Stimulated activated CD8-positive, alpha-beta memory T cell treated with anti-CD3 and anti-CD28 coated beads, Interleukin-15, amount 100 ng/mL, for 24 hours (primary cell): ENCODE results near the gene VPS13D.

Source experiments
- DNase-seq: peaks from one replicate; pipeline ENCODE4 v3.0.0-alpha.2; 2020; ENCODE audit warnings: low read depth

Gene VPS13D

DNA sequence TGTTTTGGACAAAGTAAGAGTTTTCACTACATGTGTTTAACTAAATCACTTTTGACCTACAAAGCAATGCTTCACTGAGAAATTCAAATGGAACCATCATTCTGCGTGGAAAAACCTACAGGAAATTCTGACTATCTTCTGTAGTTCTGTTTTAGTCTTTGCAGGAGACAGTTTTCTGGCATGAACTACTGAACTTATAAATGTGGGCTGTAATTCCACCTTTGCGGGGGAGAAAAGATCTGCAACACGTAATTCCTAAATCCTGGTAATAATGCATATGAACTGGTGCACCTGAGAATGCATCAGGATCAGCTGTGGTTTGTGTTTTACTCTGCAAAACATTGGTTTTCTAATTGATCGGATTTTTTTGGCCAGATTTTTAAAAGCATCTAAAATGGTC, 106.0 kb downstream of the VPS13D start:
- no peak for DNase-seq

DNA sequence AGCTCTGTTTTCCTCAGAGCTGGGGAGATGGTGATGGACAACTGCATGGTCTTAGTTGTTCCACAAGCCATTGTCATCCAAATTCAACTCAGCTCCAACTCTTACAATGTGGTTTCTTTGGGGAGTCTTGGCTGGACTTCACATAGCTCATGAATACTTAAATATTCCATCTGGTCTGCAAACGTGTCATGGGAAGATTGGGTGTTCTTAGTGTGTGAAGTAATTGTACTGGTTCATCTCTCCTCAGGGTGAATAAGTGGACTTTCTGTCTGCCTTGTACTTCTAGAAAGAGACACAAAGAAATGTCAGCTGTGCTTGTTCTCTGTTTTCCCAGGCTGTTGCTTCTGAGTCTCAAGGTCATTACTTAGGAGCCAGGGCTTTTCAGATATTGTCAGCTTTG, 106.6 kb downstream of the VPS13D start:
- DNase-seq = no peak

DNA sequence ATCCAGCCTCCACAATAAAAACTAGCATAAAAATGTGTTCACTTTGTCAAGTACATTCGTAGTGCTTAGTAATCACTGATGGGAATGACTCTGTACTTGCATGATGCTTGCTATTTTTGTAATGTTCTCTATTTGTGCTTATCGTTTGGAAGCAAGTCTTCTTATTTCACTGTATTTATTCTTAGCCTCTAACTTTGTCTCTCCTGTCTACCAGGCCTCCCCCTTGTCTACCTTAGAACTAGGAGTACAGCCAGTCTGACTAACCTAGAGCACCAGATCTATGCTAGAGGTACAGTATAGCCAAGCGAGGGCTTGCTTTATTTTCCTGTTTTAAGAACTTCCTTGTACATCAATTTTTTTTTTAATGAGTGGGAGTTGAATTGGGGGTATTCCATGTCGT, 108.2 kb downstream of the VPS13D start:
- no peak for DNase-seq

DNA sequence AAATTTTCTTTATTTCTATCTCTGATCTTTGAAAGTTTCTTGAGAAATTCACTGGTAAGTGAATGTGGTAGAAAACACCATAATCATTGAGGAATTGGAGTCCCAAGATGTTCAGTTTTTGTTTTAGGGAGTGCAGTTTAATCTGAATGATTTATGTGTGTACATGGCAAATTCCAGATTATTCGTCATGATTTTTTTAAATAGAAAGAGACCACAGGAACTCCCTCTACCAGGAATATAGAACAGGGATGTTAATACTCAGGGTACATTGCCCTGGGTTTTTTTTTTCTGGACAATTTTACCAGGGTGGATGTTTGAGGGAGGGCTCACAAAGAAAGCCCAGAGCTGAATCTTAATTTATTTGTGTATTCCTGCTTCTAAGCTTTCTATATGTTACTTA, 109.0 kb downstream of the VPS13D start:
- DNase-seq = no peak

DNA sequence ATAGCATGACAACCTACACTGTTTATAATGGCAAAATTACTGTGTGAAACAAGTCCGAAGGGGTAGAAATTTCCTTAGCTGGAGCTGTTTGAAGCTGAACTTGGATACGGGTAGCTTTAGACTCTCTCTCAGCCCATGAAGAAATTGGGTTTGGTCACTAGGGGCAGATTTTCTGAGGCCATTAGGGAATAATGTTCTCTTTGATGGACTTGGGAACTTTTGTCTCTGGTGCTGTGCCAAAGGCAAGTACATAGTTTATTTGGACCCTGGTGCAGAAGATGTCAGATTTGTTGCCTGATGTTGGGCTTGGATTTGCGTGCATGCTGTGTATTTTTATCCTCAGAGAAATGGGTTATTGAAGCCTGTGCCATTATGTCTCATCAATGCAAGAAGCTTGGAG, 109.6 kb downstream of the VPS13D start:
- no peak for DNase-seq

DNA sequence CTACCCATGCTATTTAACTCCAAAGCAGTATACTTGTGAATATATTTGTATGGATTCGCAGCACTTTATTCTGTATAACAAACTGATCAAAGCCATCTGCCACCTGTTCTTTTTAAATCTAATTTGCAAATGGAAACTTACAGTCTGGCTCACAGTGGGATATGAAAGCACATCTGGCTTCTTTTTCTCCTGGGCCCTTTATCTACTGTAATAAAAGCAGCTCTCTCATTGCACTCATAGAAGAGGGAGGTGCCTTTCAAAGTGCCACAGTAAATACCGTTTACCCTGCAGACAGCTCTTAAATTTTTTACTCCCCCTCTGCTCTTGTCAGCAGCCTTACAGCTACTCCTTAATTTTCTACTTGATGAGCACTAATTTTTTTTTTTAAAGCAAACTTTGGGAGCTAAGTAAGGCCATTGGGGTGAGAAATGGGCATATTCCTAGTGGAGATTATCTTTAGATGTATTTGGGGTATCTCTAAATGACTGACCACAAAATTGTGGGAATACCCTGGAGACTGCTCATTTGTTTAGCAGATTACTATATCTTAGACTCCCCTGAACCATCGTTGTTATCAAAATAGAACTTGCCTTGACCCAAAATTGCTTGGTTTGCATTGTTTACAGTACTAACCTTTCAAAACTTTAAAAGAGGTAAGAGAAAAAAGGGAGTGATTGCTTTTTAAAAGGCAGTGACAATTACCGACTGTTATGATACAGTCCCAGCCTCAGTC, 110.1 kb downstream of the VPS13D start:
- no peak for DNase-seq

DNA sequence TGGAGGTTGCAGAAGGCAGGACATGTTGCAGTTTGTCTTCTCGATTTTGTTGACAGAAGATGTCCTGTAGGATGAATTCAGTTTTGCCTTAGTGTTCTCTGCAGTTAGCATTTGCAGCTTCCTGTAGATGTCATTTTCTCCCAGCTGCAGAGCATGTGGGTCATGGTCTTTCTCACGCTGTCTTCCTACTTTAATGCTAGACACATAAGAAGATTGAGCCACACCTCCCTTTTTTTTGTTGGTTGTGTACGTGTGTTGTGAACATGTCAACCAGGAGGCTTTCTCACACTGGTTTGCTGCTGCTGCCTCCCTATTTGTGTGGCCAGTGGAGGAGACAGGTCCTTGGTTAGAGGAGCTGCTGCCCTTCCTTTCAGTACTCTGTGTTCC, 110.7 kb downstream of the VPS13D start:
- DNase-seq = no peak

DNA sequence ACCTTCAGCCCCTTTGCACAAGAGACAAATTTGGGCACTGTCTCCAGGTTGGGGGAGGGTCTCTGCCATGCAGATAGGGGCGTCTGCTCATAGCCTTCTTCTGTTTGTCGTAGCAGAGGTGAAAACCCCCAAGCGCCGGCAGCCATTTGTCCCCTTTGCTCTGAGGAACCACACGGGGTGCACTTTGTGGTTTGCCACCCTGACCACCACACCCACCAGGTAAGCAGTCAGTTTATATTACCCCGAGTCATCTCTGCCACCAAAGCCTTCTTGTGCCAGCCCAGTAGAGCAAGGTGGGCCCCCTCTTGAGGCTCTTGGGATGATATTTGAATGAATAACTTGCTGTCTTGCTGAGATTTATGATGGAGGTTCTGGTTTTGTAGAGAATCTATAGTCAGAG, 111.8 kb downstream of the VPS13D start:
- DNase-seq = no peak

DNA sequence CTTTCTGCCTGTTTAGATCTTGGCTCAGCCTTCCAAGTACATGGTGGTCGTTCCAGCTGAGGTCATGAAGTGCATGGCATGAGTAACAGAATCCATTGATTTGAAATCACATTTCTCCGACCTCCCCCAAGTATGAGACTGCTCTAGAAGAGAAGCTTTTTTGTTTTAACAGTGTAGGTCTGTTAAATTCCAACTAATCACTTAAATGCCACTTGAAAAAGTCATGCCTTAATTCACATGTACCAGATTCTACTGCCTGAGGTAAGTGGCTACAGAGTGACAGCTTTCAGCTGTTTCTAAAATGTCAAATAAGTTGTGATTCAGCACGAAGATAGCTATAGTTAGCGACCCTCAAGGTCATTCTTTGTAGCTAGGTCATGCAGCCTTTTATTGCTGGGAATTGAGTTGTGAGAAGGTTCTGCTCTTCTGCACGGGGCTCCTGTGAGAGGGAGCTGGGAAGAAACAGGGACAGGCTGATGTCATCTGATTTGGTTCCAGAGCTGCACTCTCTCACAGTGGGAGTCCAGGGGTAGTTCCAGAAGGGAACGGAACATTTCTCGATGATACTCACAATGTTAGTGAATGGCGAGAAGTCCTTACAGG, 112.7 kb downstream of the VPS13D start:
- no peak for DNase-seq

DNA sequence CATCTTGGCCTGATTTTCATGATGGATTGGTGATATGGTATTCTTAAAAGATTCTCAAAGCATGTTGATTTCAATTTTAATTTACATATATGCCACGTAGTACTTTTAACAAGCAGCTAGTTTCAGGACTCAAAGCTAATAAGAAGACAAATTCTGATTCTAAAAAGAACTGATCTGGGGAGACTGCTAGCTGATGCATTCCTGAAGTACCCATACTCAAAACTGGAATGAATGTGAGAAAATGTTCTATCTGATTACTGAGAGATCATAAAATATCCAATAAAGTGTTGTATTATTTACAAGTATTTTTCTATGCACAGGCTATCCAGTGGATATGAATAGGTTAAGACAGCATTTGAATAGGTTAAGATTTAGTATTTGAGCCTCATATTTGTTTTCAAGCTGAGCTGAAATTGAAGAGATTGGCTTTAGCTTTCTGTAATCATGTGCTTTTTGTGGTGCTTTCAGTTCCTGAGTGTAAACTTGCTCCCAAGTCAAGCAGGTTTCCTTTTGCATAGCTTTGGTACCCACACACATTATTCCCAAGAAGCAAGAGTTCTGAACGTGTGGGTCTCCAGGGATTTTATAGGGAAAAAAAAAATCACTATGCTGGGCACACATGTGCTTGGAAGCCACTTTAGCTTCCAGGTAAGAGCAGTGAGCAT, 114.1 kb downstream of the VPS13D start:
- no peak for DNase-seq

DNA sequence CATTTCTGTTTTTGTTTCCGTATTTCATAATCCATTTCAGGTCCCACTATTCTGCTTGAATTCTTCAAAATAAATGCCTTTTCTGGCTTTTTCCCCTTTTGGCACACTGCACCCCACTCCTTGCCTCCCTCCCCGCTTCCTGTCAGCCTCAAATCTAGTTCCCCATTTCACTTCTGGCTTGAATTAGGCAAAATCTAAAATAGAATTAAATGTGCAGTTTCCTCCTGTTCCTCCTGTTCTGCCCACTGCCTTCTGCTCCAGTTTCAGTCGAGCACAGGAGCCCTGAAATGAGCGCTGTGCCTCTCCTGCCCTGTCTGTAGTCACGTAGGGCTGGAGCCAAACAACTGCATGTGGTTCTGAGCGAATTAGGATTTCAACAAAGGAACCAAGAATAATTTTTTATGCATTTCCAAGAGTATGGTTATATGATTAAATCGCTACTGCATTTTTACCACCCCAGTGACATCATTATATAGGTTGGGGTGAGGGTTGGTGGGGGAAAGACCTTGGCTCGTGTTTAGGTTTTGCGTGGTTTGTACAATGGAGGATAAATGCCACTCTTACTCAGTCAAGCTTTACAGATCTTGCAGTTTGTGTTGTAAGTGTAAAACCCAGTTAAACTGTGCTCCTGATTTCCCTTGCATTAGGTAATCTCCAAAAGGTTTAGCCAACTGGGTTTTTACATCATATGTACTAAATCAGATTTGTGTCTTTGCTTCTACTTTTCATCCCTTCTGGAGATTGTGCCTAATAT, 114.9 kb downstream of the VPS13D start:
- DNase-seq = no peak

DNA sequence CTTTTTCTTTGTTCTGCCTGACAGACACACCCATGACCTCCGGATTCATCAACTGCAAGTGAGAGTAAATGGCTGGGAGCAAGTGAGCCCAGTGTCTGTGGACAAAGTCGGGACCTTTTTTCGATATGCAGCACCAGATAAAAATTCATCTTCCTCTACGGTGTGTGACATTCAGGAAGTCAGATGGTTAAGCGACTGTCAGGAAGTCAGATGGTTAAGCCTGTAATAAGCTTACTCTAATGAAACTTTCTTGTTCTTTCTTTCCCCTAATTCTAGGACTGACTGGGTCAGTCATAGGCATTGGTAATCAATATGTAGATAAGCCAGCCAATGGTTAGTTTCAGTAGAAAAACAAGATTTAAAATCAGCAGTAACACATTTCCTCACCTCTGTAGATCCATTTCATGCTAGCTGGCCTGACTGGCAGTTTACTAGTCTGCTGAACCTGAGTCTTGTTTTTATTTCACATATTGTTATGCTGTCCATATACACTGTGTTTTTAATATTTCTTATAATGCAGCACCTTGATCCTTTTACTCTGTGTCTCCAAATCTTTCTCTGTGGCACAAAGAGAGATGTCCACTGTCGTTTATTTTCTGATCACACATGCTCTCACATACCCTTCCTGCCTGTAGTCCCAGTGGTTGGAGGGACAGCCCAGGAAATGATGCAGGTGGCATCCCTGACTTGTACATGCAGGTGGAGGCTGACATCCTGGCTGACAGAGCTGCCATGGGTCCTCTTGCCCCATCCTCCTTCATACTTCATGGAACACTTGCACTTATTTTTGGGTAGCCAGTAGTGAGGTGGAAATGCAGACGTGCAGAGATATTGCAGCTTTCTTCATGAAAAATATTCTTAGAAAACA, 115.8 kb downstream of the VPS13D start:
- no peak for DNase-seq

DNA sequence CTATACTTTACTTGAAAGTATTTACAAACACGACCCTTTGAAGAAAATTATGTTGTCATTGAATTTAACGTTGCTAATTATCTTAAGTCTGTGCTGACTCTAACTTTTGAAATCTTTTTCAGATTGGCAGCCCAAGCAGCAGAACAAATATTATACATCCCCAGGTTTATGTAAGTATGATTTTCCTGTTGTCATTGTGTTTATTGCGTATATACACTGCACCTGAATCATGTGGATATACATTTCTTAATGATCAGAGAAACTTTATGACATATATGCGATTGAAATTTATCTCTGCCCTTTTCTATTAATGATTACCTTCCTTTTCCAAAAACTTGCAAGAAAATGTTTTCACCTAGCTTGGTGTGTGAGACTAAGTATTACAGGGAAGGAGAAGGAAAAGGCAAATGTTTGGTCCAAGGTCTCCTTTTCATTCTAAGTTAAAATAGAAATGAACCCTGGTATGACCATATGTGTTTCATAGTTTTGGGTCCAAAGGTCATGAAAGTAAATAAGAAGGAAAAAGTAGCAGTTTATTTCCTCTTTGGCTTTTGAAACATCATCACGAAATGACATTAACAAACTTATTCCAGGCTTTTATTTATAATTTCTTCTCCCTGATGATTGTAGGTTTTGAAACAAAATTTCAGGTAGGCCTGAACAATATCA, 116.8 kb downstream of the VPS13D start:
- DNase-seq = no peak

DNA sequence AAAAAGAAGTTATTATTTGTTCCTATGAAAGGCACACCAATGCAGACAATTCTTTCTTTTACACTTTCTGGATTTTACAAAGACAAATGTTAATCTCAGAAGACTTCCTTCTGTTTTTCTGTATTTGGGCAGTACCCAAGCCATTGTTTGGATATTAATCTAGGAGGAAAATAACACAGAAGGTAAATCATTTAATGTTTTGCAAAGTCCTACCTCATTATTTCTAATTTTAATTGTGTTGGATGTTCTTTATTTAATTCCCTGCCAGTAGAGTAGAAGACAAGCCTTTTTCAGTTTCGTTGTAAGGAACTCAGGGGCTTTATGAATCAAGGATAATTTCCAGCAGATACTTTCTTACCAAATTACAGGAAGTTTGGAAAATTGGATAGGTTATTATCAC, 118.3 kb downstream of the VPS13D start:
- DNase-seq = no peak

DNA sequence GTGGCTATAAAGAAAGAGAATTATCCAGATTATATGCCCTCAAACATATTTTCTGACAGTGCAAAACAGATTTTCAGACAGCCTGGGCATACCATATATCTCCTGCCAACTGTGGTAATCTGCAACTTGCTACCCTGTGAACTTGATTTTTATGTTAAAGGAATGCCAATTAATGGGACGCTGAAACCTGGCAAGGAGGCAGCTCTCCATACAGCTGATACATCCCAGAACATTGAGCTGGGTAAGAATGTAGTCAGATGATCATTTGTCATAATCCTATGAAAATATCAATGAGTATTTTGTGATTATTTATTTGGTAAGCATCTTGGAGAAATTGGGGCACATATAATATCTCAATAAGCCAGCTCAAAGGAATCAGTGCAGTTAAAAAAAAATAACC, 124.2 kb downstream of the VPS13D start:
- DNase-seq = no peak

DNA sequence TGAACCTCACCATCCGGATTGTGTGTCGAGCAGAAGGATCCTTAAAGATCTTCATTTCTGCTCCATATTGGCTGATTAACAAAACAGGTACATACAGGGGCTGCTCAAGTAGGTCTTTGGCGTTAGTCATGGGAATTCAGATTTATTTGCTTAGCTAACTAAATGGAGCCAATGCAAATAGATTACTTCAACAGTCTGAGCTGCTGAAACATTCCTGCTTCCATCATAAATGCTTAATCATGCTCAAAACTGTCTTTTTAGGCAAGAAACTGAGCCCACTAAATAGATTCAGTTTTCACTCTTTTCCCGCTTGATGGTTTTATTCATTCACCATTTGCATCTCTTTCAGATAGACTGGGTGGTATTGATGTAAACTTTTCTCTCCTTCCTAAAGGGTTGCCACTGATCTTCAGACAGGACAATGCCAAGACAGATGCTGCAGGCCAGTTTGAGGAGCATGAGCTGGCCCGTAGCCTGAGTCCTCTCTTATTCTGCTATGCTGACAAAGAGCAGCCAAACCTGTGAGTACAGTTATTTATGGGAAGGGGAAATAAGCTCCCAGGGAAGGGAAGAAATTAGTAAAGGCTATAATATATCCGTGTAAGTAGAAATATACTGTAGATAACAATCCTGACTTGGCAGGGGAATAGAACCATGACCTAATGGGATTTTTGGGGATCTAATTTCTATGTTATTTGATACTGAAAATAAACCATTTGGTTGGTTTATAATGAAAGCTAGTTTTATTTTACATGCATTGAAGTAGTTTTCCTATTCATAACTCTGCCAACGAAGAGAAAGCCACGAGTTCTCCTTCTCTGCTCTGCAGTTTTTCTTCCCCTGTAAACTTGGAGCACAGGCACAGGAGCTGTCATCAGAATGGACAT, 126.4 kb downstream of the VPS13D start:
- no peak for DNase-seq

DNA sequence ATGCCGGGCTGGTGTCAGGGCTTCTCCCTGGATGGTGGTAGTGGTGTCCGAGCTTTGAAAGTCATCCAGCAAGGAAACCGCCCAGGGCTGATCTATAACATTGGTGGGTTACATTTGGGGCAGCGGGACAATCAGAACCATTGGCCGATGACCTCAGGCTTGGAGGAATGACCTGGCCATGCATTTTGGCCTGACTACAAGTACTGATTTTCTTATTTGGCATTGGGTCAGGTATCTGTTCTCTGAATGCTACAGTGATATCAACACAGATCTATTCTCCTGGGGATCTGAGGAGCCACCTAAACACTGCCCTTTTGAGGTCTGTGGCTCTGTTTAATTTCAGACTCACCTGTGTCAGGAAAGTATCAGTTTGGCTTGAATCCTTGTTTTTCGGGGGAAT, 128.7 kb downstream of the VPS13D start:
- no peak for DNase-seq

DNA sequence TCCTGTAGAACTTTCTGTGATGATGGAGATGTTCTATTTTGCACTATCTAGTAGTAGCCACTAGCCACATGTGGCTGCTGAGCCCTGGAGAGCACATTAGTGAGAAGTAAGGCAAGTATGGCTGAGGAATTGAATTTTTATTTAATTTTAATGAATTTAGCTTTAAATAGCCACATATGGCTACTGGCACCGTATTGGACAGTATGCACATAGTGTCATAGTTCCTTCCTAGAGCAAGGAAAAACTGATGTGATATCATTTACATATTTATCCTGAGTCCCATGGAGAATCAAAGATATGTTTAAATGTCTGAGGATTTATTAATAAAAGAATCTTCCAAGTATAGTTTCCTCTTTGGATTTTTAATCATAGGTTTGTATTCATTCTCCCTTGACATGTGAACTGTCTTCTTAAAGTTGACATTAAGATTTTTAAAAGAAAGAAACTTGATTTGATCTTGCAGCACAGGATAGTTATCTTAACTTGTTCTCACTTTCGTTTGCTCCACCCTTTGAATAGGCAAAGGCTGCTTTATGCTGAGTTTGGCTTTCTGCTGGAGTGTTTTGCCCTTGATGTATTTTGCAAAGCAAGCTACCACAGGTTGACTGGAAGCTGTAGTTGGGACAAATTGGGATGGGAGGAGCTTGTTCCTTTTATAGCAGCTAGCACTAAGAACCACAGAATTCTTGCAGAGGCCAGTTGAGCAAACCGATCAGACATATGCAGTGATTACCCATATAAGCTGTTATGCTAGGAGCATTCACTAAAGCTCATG, 129.7 kb downstream of the VPS13D start:
- no peak for DNase-seq

DNA sequence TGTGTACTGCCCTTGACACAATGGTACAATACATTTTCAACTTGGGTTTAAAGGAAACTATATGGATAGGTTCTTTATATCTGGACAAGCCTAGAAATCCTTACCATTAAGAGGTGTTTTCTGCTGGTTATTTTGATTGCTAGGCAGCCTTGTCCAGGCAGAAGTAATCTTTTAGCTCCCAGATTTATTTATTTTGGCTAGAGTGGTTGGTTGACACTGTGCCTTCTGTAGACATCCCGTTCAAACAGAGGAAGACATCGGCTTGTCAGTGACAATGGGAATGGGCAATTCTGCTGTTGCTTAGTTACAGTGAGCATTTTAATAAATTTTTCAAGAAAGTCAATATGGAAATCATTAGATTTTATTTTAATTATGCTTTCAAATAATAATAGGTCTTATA, 138.8 kb downstream of the VPS13D start:
- no peak for DNase-seq

DNA sequence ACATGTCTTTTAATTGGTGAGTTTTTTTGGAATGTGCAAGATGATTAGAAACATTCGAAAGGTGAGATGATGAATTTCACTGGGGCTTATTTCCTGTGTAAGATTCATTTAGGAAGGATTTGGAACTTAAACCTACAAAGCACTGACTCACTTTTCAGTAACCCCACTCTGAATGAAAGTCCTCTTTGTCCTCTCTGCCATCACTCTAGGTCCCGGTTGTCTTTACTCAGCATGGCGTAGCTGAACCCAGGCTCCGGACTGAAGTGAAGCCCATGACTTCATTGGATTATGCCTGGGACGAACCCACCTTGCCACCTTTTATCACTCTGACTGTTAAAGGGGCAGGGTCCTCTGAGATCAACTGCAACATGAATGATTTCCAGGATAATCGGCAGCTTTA, 139.4 kb downstream of the VPS13D start:
- no peak for DNase-seq
